HEK293 (cell line): Measurements from ENCODE around the gene BTNL9.

Experiments used
- CTCF ChIA-PET: fragments of 350-600 bp; formaldehyde crosslinking; extraction: SDS; loops from one replicate; lab custom pipeline; 2021; ENCODE audit warnings: antibody characterized with exemption; lab: Yijun Ruan, JAX
- POLR2A ChIA-PET: fragments of 300-600 bp; formaldehyde crosslinking; extraction: SDS; loops from one replicate; lab custom pipeline; 2020; ENCODE audit warnings: antibody characterized with exemption, inconsistent platforms; lab: Yijun Ruan, JAX
- H3K27ac ChIP-seq: fragments of 200-500 bp; sonication (Bioruptor generic); 2 replicates; pipeline ENCODE4 v1.5.1; 2014; ENCODE audit warnings: low read depth, low read length, control low read depth, inconsistent platforms; ENCODE audit errors: extremely low read depth
- H3K36me3 ChIP-seq, 2 experiments: fragments of 200-500 bp in 1 of 2; sonication (Bioruptor generic) in 1 of 2; 1 replicate in 1 of 2; 2 replicates in 1 of 2; pipeline ENCODE4 v1.5.1; 2014 to 2017; ENCODE audit warnings: inconsistent platforms in 2 of 2, low read length in 2 of 2; ENCODE audit not compliant: control insufficient read depth in 2 of 2, insufficient read depth in 1 of 2
- H3K4me1 ChIP-seq: fragments of 200-500 bp; sonication (Bioruptor generic); 2 replicates; pipeline ENCODE4 v1.5.1; 2014; ENCODE audit warnings: mild to moderate bottlenecking, low read length, inconsistent platforms; ENCODE audit not compliant: control insufficient read depth, insufficient read depth
- H3K4me3 ChIP-seq: 2 replicates; pipeline ENCODE4 v1.5.1; 2011; ENCODE audit warnings: low read depth, mild to moderate bottlenecking, control low read depth, low read length, moderate library complexity
- H3K9me3 ChIP-seq: fragments of 200-500 bp; sonication (Bioruptor generic); 2 replicates; pipeline ENCODE4 v1.5.1; 2014; ENCODE audit warnings: low read depth, low read length, inconsistent platforms; ENCODE audit not compliant: control insufficient read depth, insufficient read depth
- HOXA7 ChIP-seq: sonication (generic); formaldehyde crosslinking; IDR thresholded peaks from 2 replicates; pipeline ENCODE4 v1.8.1; 2022; ENCODE audit warnings: missing genetic modification reagents, borderline replicate concordance
- SALL2 ChIP-seq: fragments of 450-650 bp; formaldehyde crosslinking; IDR thresholded peaks from 2 replicates; pipeline ENCODE4 v1.5.0; 2017; ENCODE audit warnings: missing biosample characterization, mild to moderate bottlenecking, missing genetic modification characterization, borderline replicate concordance
- WT1 ChIP-seq: fragments of 450-650 bp; formaldehyde crosslinking; IDR thresholded peaks from 2 replicates; pipeline ENCODE4 v1.5.1; 2016; ENCODE audit warnings: missing biosample characterization, missing genetic modification characterization
- ZBTB17 ChIP-seq: fragments of 450-650 bp; formaldehyde crosslinking; IDR thresholded peaks from 2 replicates; pipeline ENCODE4 v1.5.1; 2016; ENCODE audit warnings: missing biosample characterization, missing genetic modification characterization
- ZNF133 ChIP-seq: fragments of 450-650 bp; formaldehyde crosslinking; IDR thresholded peaks from 2 replicates; pipeline ENCODE4 v1.5.1; 2016; ENCODE audit warnings: missing biosample characterization, missing genetic modification characterization
- ZNF174 ChIP-seq: fragments of 450-650 bp; formaldehyde crosslinking; IDR thresholded peaks from 2 replicates; pipeline ENCODE4 v1.5.0; 2017; ENCODE audit warnings: missing biosample characterization, mild to moderate bottlenecking, missing genetic modification characterization
- ZNF248 ChIP-seq: fragments of 450-650 bp; formaldehyde crosslinking; IDR thresholded peaks from 2 replicates; pipeline ENCODE4 v1.5.1; 2017; ENCODE audit warnings: missing biosample characterization, missing genetic modification characterization
- ZNF274 ChIP-seq, 2 experiments: fragments of 200-500 bp in 1 of 2; fragments of 450-650 bp in 1 of 2; sonication (Bioruptor generic) in 1 of 2; formaldehyde crosslinking in 1 of 2; IDR thresholded peaks; 2 replicates each; pipeline versions ENCODE4 v1.5.1 to v1.6.1; 2014 to 2016; ENCODE audit warnings: borderline replicate concordance in 1 of 2, inconsistent platforms in 1 of 2, low read length in 1 of 2, missing biosample characterization in 1 of 2, missing genetic modification characterization in 1 of 2
- ZNF341 ChIP-seq: fragments of 450-650 bp; formaldehyde crosslinking; IDR thresholded peaks from 2 replicates; pipeline ENCODE4; 2016; ENCODE audit warnings: low read depth, missing biosample characterization, missing genetic modification characterization
- ZNF423 ChIP-seq: fragments of 450-650 bp; formaldehyde crosslinking; IDR thresholded peaks from 2 replicates; pipeline ENCODE4 v1.5.1; 2016; ENCODE audit warnings: missing biosample characterization, missing genetic modification characterization
- ZNF600 ChIP-seq: fragments of 450-650 bp; formaldehyde crosslinking; IDR thresholded peaks from 2 replicates; pipeline ENCODE4 v1.5.1; 2016; ENCODE audit warnings: missing biosample characterization, missing genetic modification characterization
- ZNF610 ChIP-seq: fragments of 450-650 bp; formaldehyde crosslinking; IDR thresholded peaks from 2 replicates; pipeline ENCODE4 v1.5.1; 2016; ENCODE audit warnings: missing biosample characterization, missing genetic modification characterization, borderline replicate concordance
- ZNF664 ChIP-seq: fragments of 450-650 bp; formaldehyde crosslinking; IDR thresholded peaks from 2 replicates; pipeline ENCODE4 v1.5.1; 2016; ENCODE audit warnings: missing biosample characterization, missing genetic modification characterization
- ZNF785 ChIP-seq: fragments of 450-650 bp; formaldehyde crosslinking; IDR thresholded peaks from 2 replicates; pipeline ENCODE4 v1.5.1; 2016; ENCODE audit warnings: missing biosample characterization, missing genetic modification characterization
- TF ChIP-seq, protein P1 (sequence below): fragments of 450-650 bp; formaldehyde crosslinking; optimal IDR thresholded peaks from 2 replicates; pipeline ENCODE3; 2016; ENCODE audit warnings: missing biosample characterization, mild to moderate bottlenecking, missing genetic modification characterization
- TF ChIP-seq, protein P2 (sequence below): fragments of 450-650 bp; formaldehyde crosslinking; IDR thresholded peaks from 2 replicates; pipeline ENCODE4 v1.5.1; 2016; ENCODE audit warnings: missing biosample characterization, missing genetic modification characterization
- TF ChIP-seq, protein P3 (sequence below): fragments of 450-650 bp; formaldehyde crosslinking; IDR thresholded peaks from 2 replicates; pipeline ENCODE4 v1.5.1; 2016; ENCODE audit warnings: missing biosample characterization, missing genetic modification characterization
- TF ChIP-seq, protein P4 (sequence below): fragments of 450-650 bp; formaldehyde crosslinking; IDR thresholded peaks from 2 replicates; pipeline ENCODE4 v1.5.1; 2016; ENCODE audit warnings: missing biosample characterization, missing genetic modification characterization
- TF ChIP-seq, protein P5 (sequence below): fragments of 450-650 bp; formaldehyde crosslinking; IDR thresholded peaks from 2 replicates; pipeline ENCODE4 v1.5.1; 2017; ENCODE audit warnings: missing biosample characterization, missing genetic modification characterization
- TF ChIP-seq, protein P6 (sequence below): fragments of 450-650 bp; formaldehyde crosslinking; IDR thresholded peaks from 2 replicates; pipeline ENCODE4 v1.5.1; 2016; ENCODE audit warnings: missing biosample characterization, missing genetic modification characterization
- TF ChIP-seq, protein P7 (sequence below): fragments of 450-650 bp; formaldehyde crosslinking; IDR thresholded peaks from 2 replicates; pipeline ENCODE4 v1.5.1; 2016; ENCODE audit warnings: missing biosample characterization, missing genetic modification characterization, borderline replicate concordance

The BTNL9 gene

DNA sequence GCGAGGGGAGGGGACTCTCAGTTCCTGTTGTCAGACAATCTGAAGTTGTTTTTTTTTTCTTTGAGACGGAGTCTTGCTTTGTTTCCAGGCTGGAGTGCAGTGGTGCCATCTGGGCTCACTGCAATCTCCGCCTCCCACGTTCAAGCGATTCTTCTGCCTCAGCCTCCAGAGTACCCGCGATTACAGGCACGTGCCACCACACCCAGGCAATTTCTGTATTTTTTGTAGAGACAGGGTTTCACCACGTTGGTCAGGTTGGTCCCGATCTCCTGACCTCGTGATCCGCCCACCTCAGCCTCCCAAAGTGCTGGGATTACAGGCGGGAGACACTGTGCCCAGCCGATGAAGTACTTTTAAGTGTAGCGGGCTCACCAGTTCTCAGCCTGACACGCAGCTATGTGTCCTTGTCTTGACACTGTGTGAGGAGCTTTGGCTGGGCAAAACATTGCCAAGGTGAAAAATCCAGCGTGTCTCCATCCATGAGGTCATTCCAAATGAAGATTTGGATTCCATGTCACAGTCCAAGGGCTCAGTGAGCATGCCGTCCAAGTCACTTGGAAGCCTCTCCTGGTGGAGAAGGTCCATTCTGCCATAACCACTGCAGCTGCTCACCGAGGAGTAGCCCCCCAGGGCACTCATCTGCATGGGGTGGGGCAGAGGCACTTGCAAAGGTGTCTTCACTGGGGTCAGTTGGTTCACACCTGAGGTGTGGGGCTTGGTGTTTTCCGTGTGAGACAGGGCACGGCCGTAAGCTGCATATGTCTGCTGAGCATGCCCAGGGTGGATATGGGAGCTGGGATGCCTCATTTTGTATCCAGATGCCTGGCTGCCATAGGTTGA lies 58.9 kb downstream of the BTNL9 start:
- Histone ChIP-seq H3K4me3 (no peak overlapping the region), H3K4me1 (no peaks in the 10 kb centered on the region), H3K27ac (no peak overlapping the region), H3K9me3 (no peaks in the 10 kb centered on the region), H3K36me3 (no peaks in the 10 kb centered on the region)
- ChIA-PET CTCF (interaction anchor here (1.9 kb wide), 1 partner anchor 69 kb away, joined by 6 read pairs; no protein-coding TSS in a partner anchor), POLR2A (no interaction called here)
- TF ChIP-seq SALL2, result no peak
- TF ChIP-seq, protein P1, sequence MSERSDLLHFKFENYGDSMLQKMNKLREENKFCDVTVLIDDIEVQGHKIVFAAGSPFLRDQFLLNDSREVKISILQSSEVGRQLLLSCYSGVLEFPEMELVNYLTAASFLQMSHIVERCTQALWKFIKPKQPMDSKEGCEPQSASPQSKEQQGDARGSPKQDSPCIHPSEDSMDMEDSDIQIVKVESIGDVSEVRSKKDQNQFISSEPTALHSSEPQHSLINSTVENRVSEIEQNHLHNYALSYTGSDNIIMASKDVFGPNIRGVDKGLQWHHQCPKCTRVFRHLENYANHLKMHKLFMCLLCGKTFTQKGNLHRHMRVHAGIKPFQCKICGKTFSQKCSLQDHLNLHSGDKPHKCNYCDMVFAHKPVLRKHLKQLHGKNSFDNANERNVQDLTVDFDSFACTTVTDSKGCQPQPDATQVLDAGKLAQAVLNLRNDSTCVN (tag by site-specific recombination), result peak; percentile 35
- TF ChIP-seq, protein P2, sequence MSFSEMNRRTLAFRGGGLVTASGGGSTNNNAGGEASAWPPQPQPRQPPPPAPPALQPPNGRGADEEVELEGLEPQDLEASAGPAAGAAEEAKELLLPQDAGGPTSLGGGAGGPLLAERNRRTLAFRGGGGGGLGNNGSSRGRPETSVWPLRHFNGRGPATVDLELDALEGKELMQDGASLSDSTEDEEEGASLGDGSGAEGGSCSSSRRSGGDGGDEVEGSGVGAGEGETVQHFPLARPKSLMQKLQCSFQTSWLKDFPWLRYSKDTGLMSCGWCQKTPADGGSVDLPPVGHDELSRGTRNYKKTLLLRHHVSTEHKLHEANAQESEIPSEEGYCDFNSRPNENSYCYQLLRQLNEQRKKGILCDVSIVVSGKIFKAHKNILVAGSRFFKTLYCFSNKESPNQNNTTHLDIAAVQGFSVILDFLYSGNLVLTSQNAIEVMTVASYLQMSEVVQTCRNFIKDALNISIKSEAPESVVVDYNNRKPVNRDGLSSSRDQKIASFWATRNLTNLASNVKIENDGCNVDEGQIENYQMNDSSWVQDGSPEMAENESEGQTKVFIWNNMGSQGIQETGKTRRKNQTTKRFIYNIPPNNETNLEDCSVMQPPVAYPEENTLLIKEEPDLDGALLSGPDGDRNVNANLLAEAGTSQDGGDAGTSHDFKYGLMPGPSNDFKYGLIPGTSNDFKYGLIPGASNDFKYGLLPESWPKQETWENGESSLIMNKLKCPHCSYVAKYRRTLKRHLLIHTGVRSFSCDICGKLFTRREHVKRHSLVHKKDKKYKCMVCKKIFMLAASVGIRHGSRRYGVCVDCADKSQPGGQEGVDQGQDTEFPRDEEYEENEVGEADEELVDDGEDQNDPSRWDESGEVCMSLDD (tag by site-specific recombination), result no peak; the same call in 1 of the 2 replicates
- TF ChIP-seq ZNF785 (tag by site-specific recombination), result no peak
- TF ChIP-seq, protein P3, sequence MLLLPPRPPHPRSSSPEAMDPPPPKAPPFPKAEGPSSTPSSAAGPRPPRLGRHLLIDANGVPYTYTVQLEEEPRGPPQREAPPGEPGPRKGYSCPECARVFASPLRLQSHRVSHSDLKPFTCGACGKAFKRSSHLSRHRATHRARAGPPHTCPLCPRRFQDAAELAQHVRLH (tag by site-specific recombination), result peak; percentile 59; the same call in 1 of the 2 replicates
- TF ChIP-seq, protein P4, sequence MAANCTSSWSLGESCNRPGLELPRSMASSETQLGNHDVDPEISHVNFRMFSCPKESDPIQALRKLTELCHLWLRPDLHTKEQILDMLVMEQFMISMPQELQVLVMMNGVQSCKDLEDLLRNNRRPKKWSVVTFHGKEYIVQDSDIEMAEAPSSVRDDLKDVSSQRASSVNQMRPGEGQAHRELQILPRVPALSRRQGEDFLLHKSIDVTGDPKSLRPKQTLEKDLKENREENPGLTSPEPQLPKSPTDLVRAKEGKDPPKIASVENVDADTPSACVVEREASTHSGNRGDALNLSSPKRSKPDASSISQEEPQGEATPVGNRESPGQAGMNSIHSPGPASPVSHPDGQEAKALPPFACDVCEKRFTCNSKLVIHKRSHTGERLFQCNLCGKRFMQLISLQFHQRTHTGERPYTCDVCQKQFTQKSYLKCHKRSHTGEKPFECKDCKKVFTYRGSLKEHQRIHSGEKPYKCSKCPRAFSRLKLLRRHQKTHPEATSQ (tag by site-specific recombination), result 0 out of 2 replicates have a peak, but pooled peaks have one; percentile 16
- TF ChIP-seq HOXA7 (CRISPR knock-in tag), result no peak
- TF ChIP-seq ZBTB17 (tag by site-specific recombination), result peak; percentile 96
- TF ChIP-seq, protein P5, sequence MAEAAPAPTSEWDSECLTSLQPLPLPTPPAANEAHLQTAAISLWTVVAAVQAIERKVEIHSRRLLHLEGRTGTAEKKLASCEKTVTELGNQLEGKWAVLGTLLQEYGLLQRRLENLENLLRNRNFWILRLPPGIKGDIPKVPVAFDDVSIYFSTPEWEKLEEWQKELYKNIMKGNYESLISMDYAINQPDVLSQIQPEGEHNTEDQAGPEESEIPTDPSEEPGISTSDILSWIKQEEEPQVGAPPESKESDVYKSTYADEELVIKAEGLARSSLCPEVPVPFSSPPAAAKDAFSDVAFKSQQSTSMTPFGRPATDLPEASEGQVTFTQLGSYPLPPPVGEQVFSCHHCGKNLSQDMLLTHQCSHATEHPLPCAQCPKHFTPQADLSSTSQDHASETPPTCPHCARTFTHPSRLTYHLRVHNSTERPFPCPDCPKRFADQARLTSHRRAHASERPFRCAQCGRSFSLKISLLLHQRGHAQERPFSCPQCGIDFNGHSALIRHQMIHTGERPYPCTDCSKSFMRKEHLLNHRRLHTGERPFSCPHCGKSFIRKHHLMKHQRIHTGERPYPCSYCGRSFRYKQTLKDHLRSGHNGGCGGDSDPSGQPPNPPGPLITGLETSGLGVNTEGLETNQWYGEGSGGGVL (tag by site-specific recombination), result no peak
- peak; percentile 71; the same call in 1 of the 2 replicates for TF ChIP-seq ZNF600 (tag by site-specific recombination)
- TF ChIP-seq WT1 (tag by site-specific recombination), result peak; percentile 57
- TF ChIP-seq ZNF274 (IDR thresholded peaks at IDR 0.05; ENCODE audit: low read length), result no peak
- TF ChIP-seq ZNF274 (tag by site-specific recombination; IDR thresholded peaks at IDR 0.05; ENCODE audit: borderline replicate concordance), result no peak
- TF ChIP-seq ZNF610, result no peak
- TF ChIP-seq, protein P6, sequence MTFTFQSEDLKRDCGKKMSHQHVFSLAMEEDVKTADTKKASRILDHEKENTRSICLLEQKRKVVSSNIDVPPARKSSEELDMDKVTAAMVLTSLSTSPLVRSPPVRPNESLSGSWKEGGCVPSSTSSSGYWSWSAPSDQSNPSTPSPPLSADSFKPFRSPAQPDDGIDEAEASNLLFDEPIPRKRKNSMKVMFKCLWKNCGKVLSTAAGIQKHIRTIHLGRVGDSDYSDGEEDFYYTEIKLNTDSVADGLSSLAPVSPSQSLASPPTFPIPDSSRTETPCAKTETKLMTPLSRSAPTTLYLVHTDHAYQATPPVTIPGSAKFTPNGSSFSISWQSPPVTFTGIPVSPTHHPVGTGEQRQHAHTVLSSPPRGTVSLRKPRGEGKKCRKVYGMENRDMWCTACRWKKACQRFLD, result no peak
- TF ChIP-seq ZNF341 (tag by site-specific recombination), result peak; percentile 76
- no peak for TF ChIP-seq ZNF174
- TF ChIP-seq ZNF423, result no peak
- TF ChIP-seq ZNF133 (tag by site-specific recombination), result no peak
- no peak for TF ChIP-seq ZNF664
- TF ChIP-seq, protein P7, sequence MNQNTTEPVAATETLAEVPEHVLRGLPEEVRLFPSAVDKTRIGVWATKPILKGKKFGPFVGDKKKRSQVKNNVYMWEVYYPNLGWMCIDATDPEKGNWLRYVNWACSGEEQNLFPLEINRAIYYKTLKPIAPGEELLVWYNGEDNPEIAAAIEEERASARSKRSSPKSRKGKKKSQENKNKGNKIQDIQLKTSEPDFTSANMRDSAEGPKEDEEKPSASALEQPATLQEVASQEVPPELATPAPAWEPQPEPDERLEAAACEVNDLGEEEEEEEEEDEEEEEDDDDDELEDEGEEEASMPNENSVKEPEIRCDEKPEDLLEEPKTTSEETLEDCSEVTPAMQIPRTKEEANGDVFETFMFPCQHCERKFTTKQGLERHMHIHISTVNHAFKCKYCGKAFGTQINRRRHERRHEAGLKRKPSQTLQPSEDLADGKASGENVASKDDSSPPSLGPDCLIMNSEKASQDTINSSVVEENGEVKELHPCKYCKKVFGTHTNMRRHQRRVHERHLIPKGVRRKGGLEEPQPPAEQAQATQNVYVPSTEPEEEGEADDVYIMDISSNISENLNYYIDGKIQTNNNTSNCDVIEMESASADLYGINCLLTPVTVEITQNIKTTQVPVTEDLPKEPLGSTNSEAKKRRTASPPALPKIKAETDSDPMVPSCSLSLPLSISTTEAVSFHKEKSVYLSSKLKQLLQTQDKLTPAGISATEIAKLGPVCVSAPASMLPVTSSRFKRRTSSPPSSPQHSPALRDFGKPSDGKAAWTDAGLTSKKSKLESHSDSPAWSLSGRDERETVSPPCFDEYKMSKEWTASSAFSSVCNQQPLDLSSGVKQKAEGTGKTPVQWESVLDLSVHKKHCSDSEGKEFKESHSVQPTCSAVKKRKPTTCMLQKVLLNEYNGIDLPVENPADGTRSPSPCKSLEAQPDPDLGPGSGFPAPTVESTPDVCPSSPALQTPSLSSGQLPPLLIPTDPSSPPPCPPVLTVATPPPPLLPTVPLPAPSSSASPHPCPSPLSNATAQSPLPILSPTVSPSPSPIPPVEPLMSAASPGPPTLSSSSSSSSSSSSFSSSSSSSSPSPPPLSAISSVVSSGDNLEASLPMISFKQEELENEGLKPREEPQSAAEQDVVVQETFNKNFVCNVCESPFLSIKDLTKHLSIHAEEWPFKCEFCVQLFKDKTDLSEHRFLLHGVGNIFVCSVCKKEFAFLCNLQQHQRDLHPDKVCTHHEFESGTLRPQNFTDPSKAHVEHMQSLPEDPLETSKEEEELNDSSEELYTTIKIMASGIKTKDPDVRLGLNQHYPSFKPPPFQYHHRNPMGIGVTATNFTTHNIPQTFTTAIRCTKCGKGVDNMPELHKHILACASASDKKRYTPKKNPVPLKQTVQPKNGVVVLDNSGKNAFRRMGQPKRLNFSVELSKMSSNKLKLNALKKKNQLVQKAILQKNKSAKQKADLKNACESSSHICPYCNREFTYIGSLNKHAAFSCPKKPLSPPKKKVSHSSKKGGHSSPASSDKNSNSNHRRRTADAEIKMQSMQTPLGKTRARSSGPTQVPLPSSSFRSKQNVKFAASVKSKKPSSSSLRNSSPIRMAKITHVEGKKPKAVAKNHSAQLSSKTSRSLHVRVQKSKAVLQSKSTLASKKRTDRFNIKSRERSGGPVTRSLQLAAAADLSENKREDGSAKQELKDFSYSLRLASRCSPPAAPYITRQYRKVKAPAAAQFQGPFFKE (tag by site-specific recombination), result no peak
- TF ChIP-seq ZNF248 (tag by site-specific recombination), result no peak
